Trophoblast cell (in vitro differentiated cells and primary cell): ENCODE measurements around the gene KCNH4.

ENCODE experiments used
- DNase-seq, 2 donors: peaks; one replicate each; pipeline ENCODE4 v3.0.0-alpha.2; 2016
- H2AFZ ChIP-seq: 2 replicates; pipeline ENCODE4 v1.6.1; 2013; ENCODE audit warnings: low read length, moderate library complexity, mild to moderate bottlenecking; ENCODE audit not compliant: insufficient read depth, poor library complexity
- H2AK5ac ChIP-seq: 2 replicates; pipeline ENCODE4 v1.6.1; 2013; ENCODE audit warnings: mild to moderate bottlenecking, low read length
- H2BK120ac ChIP-seq: 2 replicates; pipeline ENCODE4 v1.6.1; 2013; ENCODE audit warnings: low read length, mild to moderate bottlenecking, moderate library complexity; ENCODE audit not compliant: insufficient read depth, poor library complexity
- H2BK12ac ChIP-seq: 2 replicates; pipeline ENCODE4 v1.6.1; 2013; ENCODE audit warnings: mild to moderate bottlenecking, low read length, moderate library complexity
- H2BK5ac ChIP-seq: 2 replicates; pipeline ENCODE4 v1.6.1; 2013; ENCODE audit warnings: low read length, low read depth, moderate library complexity, mild to moderate bottlenecking; ENCODE audit not compliant: poor library complexity
- H3K14ac ChIP-seq: 2 replicates; pipeline ENCODE4 v1.6.1; 2013; ENCODE audit warnings: mild to moderate bottlenecking, low read length
- H3K18ac ChIP-seq: 2 replicates; pipeline ENCODE4 v1.6.1; 2013; ENCODE audit warnings: mild to moderate bottlenecking, low read length
- H3K23ac ChIP-seq: 2 replicates; pipeline ENCODE4 v1.6.1; 2013; ENCODE audit warnings: low read length
- H3K27ac ChIP-seq: 2 replicates; pipeline ENCODE4 v1.5.1; 2013; ENCODE audit warnings: low read depth, mild to moderate bottlenecking, inconsistent platforms, low read length, moderate library complexity
- H3K27me3 ChIP-seq: 2 replicates; pipeline ENCODE4 v1.6.1; 2013; ENCODE audit warnings: inconsistent platforms, mild to moderate bottlenecking, low read length, moderate library complexity; ENCODE audit not compliant: insufficient read depth
- H3K36me3 ChIP-seq, 2 experiments: 1 replicate in 1 of 2; 2 replicates in 1 of 2; pipeline ENCODE4 v1.6.1; 2013; ENCODE audit warnings: low read length in 2 of 2, mild to moderate bottlenecking in 2 of 2, moderate library complexity in 1 of 2; ENCODE audit not compliant: insufficient read depth in 2 of 2, control insufficient read depth in 1 of 2
- H3K4ac ChIP-seq: 2 replicates; pipeline ENCODE4 v1.6.1; 2013; ENCODE audit warnings: low read depth, mild to moderate bottlenecking, low read length, moderate library complexity
- H3K4me1 ChIP-seq, 2 experiments: 1 replicate in 1 of 2; 2 replicates in 1 of 2; pipeline ENCODE4 v1.6.1; 2013; ENCODE audit warnings: low read length in 2 of 2, mild to moderate bottlenecking in 2 of 2, moderate library complexity in 1 of 2; ENCODE audit not compliant: insufficient read depth in 2 of 2, control insufficient read depth in 1 of 2
- H3K4me2 ChIP-seq: 2 replicates; pipeline ENCODE4 v1.6.1; 2013; ENCODE audit warnings: inconsistent platforms, mild to moderate bottlenecking, low read length, moderate library complexity
- H3K4me3 ChIP-seq: 2 replicates; pipeline ENCODE4 v1.5.1; 2013; ENCODE audit warnings: mild to moderate bottlenecking, low read depth, low read length, inconsistent platforms
- H3K79me1 ChIP-seq: one replicate; pipeline ENCODE4 v1.6.1; 2013; ENCODE audit warnings: low read length
- H3K79me2 ChIP-seq: 2 replicates; pipeline ENCODE4 v1.6.1; 2013; ENCODE audit warnings: low read length, mild to moderate bottlenecking; ENCODE audit not compliant: control insufficient read depth, insufficient read depth, poor library complexity
- H3K9ac ChIP-seq: 2 replicates; pipeline ENCODE4 v1.6.1; 2013; ENCODE audit warnings: mild to moderate bottlenecking, low read length
- H3K9me3 ChIP-seq: 2 replicates; pipeline ENCODE4 v1.6.1; 2013; ENCODE audit warnings: low read depth, mild to moderate bottlenecking, control low read depth, inconsistent platforms, low read length; ENCODE audit not compliant: insufficient read depth
- H4K12ac ChIP-seq: 2 replicates; pipeline ENCODE4 v1.6.1; 2013; ENCODE audit warnings: low read depth, mild to moderate bottlenecking, low read length, moderate library complexity
- H4K8ac ChIP-seq: 2 replicates; pipeline ENCODE4 v1.6.1; 2013; ENCODE audit warnings: low read depth, mild to moderate bottlenecking, low read length, moderate library complexity
- H4K91ac ChIP-seq: one replicate; pipeline ENCODE4 v1.6.1; 2013; ENCODE audit warnings: low read depth, mild to moderate bottlenecking, low read length, moderate library complexity
- WGBS: extraction: QIAGEN DNeasy Blood & Tissue Kit; methylation state at CpG from one replicate; pipeline ENCODE4 v1.1.7; 2013; ENCODE audit warnings: missing lambda C conversion rate; ENCODE audit not compliant: insufficient read length, insufficient coverage; ENCODE audit errors: extremely low coverage; 5-methylcytosine and 5-hydroxymethylcytosine counted together

Gene KCNH4

GRCh38 chr17:42203354-42203753 lies 22.4 kb upstream of the KCNH4 start:
- no peak for DNase-seq
- H3K4me1 ChIP-seq, result no peaks in the 10 kb centered on the region

DNA sequence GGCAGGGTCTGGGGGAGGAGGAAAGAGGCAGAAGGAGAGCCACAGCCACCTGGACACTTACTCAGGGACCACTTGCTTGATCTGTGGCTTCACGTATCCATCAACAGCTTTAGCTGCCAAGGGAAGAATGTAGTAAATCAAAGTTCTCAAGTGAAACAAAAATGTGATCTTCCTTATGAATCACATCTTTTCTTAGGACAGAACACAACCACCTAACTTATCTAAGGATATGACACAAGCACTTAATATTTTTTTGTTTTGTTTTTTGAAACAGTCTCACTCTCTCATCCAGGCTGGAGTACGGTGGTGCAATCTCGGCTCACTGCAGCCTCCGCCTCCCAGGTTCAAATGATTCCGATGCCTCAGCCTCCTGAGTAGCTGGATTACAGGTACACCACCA lies 21.8 kb upstream of the KCNH4 start:
- no peaks in the 10 kb centered on the region for H3K79me1 ChIP-seq
- no peak overlapping the region for H3K9ac ChIP-seq
- no peak overlapping the region for H4K8ac ChIP-seq
- H3K27ac ChIP-seq, result no peak overlapping the region
- no peak overlapping the region for H3K23ac ChIP-seq
- no peaks in the 10 kb centered on the region for H3K79me2 ChIP-seq
- no peak overlapping the region for H4K91ac ChIP-seq
- H2BK12ac ChIP-seq, result no peak overlapping the region
- no peak overlapping the region for H2AK5ac ChIP-seq
- H3K4me2 ChIP-seq, result no peak overlapping the region
- no peak overlapping the region for H2BK120ac ChIP-seq
- no peak for DNase-seq
- H2AFZ ChIP-seq, result no peak overlapping the region
- H3K36me3 ChIP-seq, result peaks cover 21 to 34% of the 10 kb centered on the region in 2 experiments
- H3K9me3 ChIP-seq, result no peaks in the 10 kb centered on the region
- H3K4me3 ChIP-seq, result no peak overlapping the region
- H3K27me3 ChIP-seq, result no peaks in the 10 kb centered on the region
- H2BK5ac ChIP-seq, result no peak overlapping the region
- no peak overlapping the region for H4K12ac ChIP-seq
- H3K4ac ChIP-seq, result no peak overlapping the region
- no CpG with 5 or more reads among the region's 5 CpGs for WGBS
- H3K4me1 ChIP-seq, result no peaks in the 10 kb centered on the region
- H3K14ac ChIP-seq, result no peak overlapping the region
- H3K18ac ChIP-seq, result no peak overlapping the region

More at GRCh38 chr17:42203354-42203753, 22.4 kb upstream of the KCNH4 start:
- no peak overlapping the region for H3K23ac ChIP-seq
- no peak overlapping the region for H4K12ac ChIP-seq
- no peak overlapping the region for H3K27ac ChIP-seq
- no peak overlapping the region for H3K4ac ChIP-seq
- no peak overlapping the region for H2BK5ac ChIP-seq
- no peak overlapping the region for H3K4me2 ChIP-seq
- no peak overlapping the region for H3K18ac ChIP-seq
- H3K9me3 ChIP-seq, result no peaks in the 10 kb centered on the region
- WGBS, result no CpG with 5 or more reads among the region's 2 CpGs
- H2BK120ac ChIP-seq, result no peak overlapping the region
- no peak overlapping the region for H2AK5ac ChIP-seq
- H3K27me3 ChIP-seq, result no peaks in the 10 kb centered on the region
- H3K9ac ChIP-seq, result no peak overlapping the region
- H3K4me3 ChIP-seq, result no peak overlapping the region
- H2AFZ ChIP-seq, result no peak overlapping the region
- H4K91ac ChIP-seq, result no peak overlapping the region
- H2BK12ac ChIP-seq, result no peak overlapping the region
- H3K14ac ChIP-seq, result no peak overlapping the region
- peaks cover 23 to 37% of the 10 kb centered on the region in 2 experiments for H3K36me3 ChIP-seq
- H4K8ac ChIP-seq, result no peak overlapping the region
- H3K79me1 ChIP-seq, result no peaks in the 10 kb centered on the region
- no peaks in the 10 kb centered on the region for H3K79me2 ChIP-seq

GRCh38 chr17:42202159-42202558 lies 21.2 kb upstream of the KCNH4 start:
- Histone ChIP-seq H4K91ac (no peak overlapping the region), H3K4ac (no peak overlapping the region), H3K79me1 (no peaks in the 10 kb centered on the region), H3K27me3 (no peaks in the 10 kb centered on the region), H2AFZ (no peak overlapping the region), H3K27ac (no peak overlapping the region), H2BK5ac (no peak overlapping the region), H2BK120ac (no peak overlapping the region), H3K36me3 (peaks cover 21 to 30% of the 10 kb centered on the region in 2 experiments), H3K23ac (no peak overlapping the region), H2AK5ac (no peak overlapping the region), H3K4me1 (no peaks in the 10 kb centered on the region), H3K4me2 (no peak overlapping the region), H3K79me2 (no peaks in the 10 kb centered on the region), H3K9ac (no peak overlapping the region), H3K4me3 (peak overlapping the region; percentile 20), H4K8ac (no peak overlapping the region), H4K12ac (no peak overlapping the region), H3K9me3 (no peaks in the 10 kb centered on the region), H3K18ac (no peak overlapping the region), H3K14ac (no peak overlapping the region), H2BK12ac (no peak overlapping the region)
- WGBS, result no CpG with 5 or more reads among the region's 6 CpGs
- no peak for DNase-seq

DNA sequence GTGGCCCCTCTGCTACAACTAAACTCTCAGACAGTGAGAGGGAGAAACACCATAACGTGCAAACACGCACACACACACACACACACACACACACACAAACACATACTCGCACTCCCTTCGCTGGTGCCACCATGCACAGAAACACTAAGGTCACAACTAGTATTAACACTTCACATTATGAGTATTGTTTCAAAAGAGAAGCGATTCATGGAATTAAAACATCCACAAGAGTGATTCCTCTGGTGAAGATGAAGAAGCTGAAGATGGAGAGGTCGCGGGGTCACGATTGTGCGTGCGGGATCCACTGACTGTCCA lies 20.5 kb upstream of the KCNH4 start:
- Histone ChIP-seq H4K8ac (no peak overlapping the region), H3K27me3 (no peaks in the 10 kb centered on the region), H4K91ac (no peak overlapping the region), H2BK12ac (no peak overlapping the region), H3K4ac (no peak overlapping the region), H3K23ac (no peak overlapping the region), H3K9ac (no peak overlapping the region), H3K79me2 (no peaks in the 10 kb centered on the region), H3K4me1 (no peaks in the 10 kb centered on the region), H3K18ac (no peak overlapping the region), H2BK5ac (no peak overlapping the region), H3K4me2 (no peak overlapping the region), H2AK5ac (no peak overlapping the region), H3K9me3 (no peaks in the 10 kb centered on the region), H3K14ac (no peak overlapping the region), H3K79me1 (no peaks in the 10 kb centered on the region), H3K36me3 (peaks cover 18 to 30% of the 10 kb centered on the region in 2 experiments), H3K27ac (no peak overlapping the region), H3K4me3 (no peak overlapping the region), H2AFZ (no peak overlapping the region), H4K12ac (no peak overlapping the region), H2BK120ac (no peak overlapping the region)
- no peak for DNase-seq
- whole genome bisulfite sequencing, result no CpG with 5 or more reads among the region's 10 CpGs
